IgD-negative memory B cell (primary cell): ENCODE results near the gene MED19. TPM values are rescaled to one million over a fixed set of nuclear protein-coding genes. Genes with fewer than 3 reads are reported as not detected.

Experiments used
- polyA plus RNA-seq: library from polyadenylated mRNA; unstranded; fragments of 300-500 nt; fragmentation: Illumina TruSeq; gene quantifications from one replicate; pipeline ENCODE4 v1.2.3, GENCODE V29; 2021

MED19 gene
- polyA plus RNA-seq, 1 donor from 2014 or later = 15.4 TPM

Other genes starting within 250 kb of the MED19 start
- gene SLC43A1, start 196.5 kb downstream of the MED19 start, polyA plus RNA-seq = 7.2 TPM
- 63.5 TPM for gene TIMM10, start 181.5 kb downstream of the MED19 start, polyA plus RNA-seq
- 0.14 TPM for gene SMTNL1, start 174.6 kb downstream of the MED19 start, polyA plus RNA-seq
- gene UBE2L6, start 144.5 kb downstream of the MED19 start, polyA plus RNA-seq = 208 TPM
- gene SERPING1, start 114.5 kb downstream of the MED19 start, polyA plus RNA-seq = 0.23 TPM
- not detected for gene YPEL4, start 62.3 kb downstream of the MED19 start, polyA plus RNA-seq
- gene CLP1, start 54.5 kb downstream of the MED19 start, polyA plus RNA-seq = 12.5 TPM
- 32.9 TPM for gene ZDHHC5, start 44.1 kb downstream of the MED19 start, polyA plus RNA-seq
- gene TMX2, start 378 bp upstream of the MED19 start, polyA plus RNA-seq = 76.1 TPM
- 324 TPM for gene SELENOH, start 29.3 kb upstream of the MED19 start, polyA plus RNA-seq
- gene BTBD18, start 39.6 kb upstream of the MED19 start, polyA plus RNA-seq = 0.23 TPM
- 4.9 TPM for gene CTNND1, start 49.6 kb upstream of the MED19 start, polyA plus RNA-seq